Endothelial cell of umbilical vein (primary cell): ENCODE measurements around the gene PPP2R3B. TPM values are rescaled to one million over a fixed set of nuclear protein-coding genes. Genes with fewer than 3 reads are reported as not detected.

Experiments used
- BruUV-seq: library from RNA; stranded (reverse); fragments of 400-500 nt; replicated peaks from 2 replicates; lab custom pipeline; 2021; lab: Mats Ljungman, UMichigan
- CTCF ChIA-PET: fragments of 300-600, 350-600 bp; sonication (Branson Sonifier 250); formaldehyde crosslinking; loops from one replicate; lab custom pipeline; 2021; ENCODE audit warnings: antibody characterized with exemption, inconsistent platforms; lab: Charles Lee
- POLR2A ChIA-PET: fragments of 300-600, 350-600 bp; sonication (Branson Sonifier 250); formaldehyde crosslinking; loops from one replicate; lab custom pipeline; 2021; ENCODE audit warnings: antibody characterized with exemption, inconsistent platforms; lab: Charles Lee
- DNase-seq: peaks from one replicate; pipeline ENCODE4 v3.0.0-alpha.2; 2011; ENCODE audit warnings: low read depth, low spot score
- FAIRE-seq: peaks from 2 replicates; lab custom pipeline; 2011; peaks lifted over from hg19 to GRCh38; lab: Jason Lieb, UNC
- H2AFZ ChIP-seq: 2 replicates; pipeline ENCODE4 v1.6.0; 2012; ENCODE audit warnings: low read depth, low read length, control low read depth, inconsistent platforms
- H3K27ac ChIP-seq: 2 replicates; pipeline ENCODE4 v1.5.1; 2011; ENCODE audit warnings: low read depth, mild to moderate bottlenecking, control low read depth, low read length, moderate library complexity; ENCODE audit not compliant: insufficient read depth
- H3K27me3 ChIP-seq, 2 experiments: 2 replicates each; pipeline versions ENCODE4 v1.6.0 to v1.6.1; 2011; ENCODE audit warnings: low read length in 2 of 2, mixed read lengths in 1 of 2; ENCODE audit not compliant: control insufficient read depth in 2 of 2, insufficient read depth in 2 of 2
- H3K36me3 ChIP-seq, 2 experiments: 2 replicates in 1 of 2; 3 replicates in 1 of 2; pipeline ENCODE4 v1.5.1; 2011; ENCODE audit warnings: low read length in 2 of 2, mild to moderate bottlenecking in 1 of 2, moderate library complexity in 1 of 2; ENCODE audit not compliant: control insufficient read depth in 2 of 2, insufficient read depth in 2 of 2; ENCODE audit errors: extremely low read depth in 1 of 2
- H3K4me1 ChIP-seq: 3 replicates; pipeline ENCODE4 v1.5.1; 2011; ENCODE audit warnings: mild to moderate bottlenecking, low read length; ENCODE audit not compliant: control insufficient read depth, insufficient read depth; ENCODE audit errors: extremely low read depth
- H3K4me2 ChIP-seq: 2 replicates; pipeline ENCODE4 v1.6.1; 2011; ENCODE audit warnings: low read length, control low read depth, mixed read lengths; ENCODE audit not compliant: insufficient read depth
- H3K4me3 ChIP-seq, 3 experiments: fragments of 200-600 bp in 1 of 3; sonication (generic), shearing (Covaris generic) in 1 of 3; replicated peaks in 1 of 3; 2 replicates each; pipeline ENCODE4 v1.5.1; 2011 to 2016; ENCODE audit warnings: control low read depth in 3 of 3, low read length in 3 of 3, mild to moderate bottlenecking in 2 of 3, inconsistent platforms in 1 of 3, low read depth in 1 of 3, moderate library complexity in 1 of 3; ENCODE audit not compliant: insufficient read depth in 1 of 3
- H3K79me2 ChIP-seq: 2 replicates; pipeline ENCODE4 v1.6.0; 2012; ENCODE audit warnings: low read length, inconsistent platforms; ENCODE audit not compliant: control insufficient read depth, insufficient read depth
- H3K9ac ChIP-seq: replicated peaks from 2 replicates; pipeline ENCODE3; 2011; ENCODE audit warnings: low read length, control low read depth; ENCODE audit not compliant: insufficient read depth; ENCODE audit errors: extremely low read depth
- H3K9me1 ChIP-seq: replicated peaks from 3 replicates; pipeline ENCODE4 v1.6.0; 2011; ENCODE audit warnings: mild to moderate bottlenecking, low read length; ENCODE audit not compliant: control insufficient read depth, insufficient read depth; ENCODE audit errors: extremely low read depth
- H3K9me3 ChIP-seq: replicated peaks from 2 replicates; pipeline ENCODE4 v1.5.1; 2012; ENCODE audit warnings: low read length, inconsistent platforms; ENCODE audit not compliant: control insufficient read depth, insufficient read depth
- H4K20me1 ChIP-seq: replicated peaks from 2 replicates; pipeline ENCODE3; 2011; ENCODE audit warnings: mild to moderate bottlenecking, low read length; ENCODE audit not compliant: control insufficient read depth, insufficient read depth; ENCODE audit errors: extremely low read depth
- CTCF ChIP-seq, 2 donors: IDR thresholded peaks; 1 replicate in 1 of 2; 2 replicates in 1 of 2; pipeline ENCODE4 v1.5.1; 2011; ENCODE audit warnings: low read length in 2 of 2, mild to moderate bottlenecking in 2 of 2, moderate library complexity in 2 of 2, control low read depth in 1 of 2, inconsistent platforms in 1 of 2, low read depth in 1 of 2; ENCODE audit not compliant: insufficient read depth in 1 of 2; ENCODE audit errors: extremely low read depth in 1 of 2
- EZH2 ChIP-seq: IDR thresholded peaks from 2 replicates; pipeline ENCODE4 v1.6.1; 2012; ENCODE audit warnings: borderline replicate concordance, low read depth, mild to moderate bottlenecking, moderate library complexity, low read length, inconsistent platforms; ENCODE audit not compliant: severe bottlenecking
- MYC ChIP-seq: IDR thresholded peaks from one replicate; pipeline ENCODE4 v1.6.1; 2011; ENCODE audit warnings: mild to moderate bottlenecking, low read depth, low read length
- POLR2A ChIP-seq: IDR thresholded peaks from 2 replicates; pipeline ENCODE4 v1.6.1; 2012; ENCODE audit warnings: low read depth, mild to moderate bottlenecking, control low read depth, low read length
- POLR2AphosphoS5 ChIP-seq: IDR thresholded peaks from 2 replicates; pipeline ENCODE4 v1.6.1; 2012; ENCODE audit warnings: low read depth, mild to moderate bottlenecking, control low read depth, low read length, moderate library complexity; ENCODE audit not compliant: insufficient read depth
- dilution Hi-C: fragments of 300-500 bp; cut with MboI; formaldehyde crosslinking; loops from one replicate; pipeline ENCODE4 v1.15.0; 2019; ENCODE audit warnings: low sequenced_read_pairs; ENCODE audit not compliant: extremely low pct_ligation_motif_present
- intact Hi-C: fragments of 100-400 bp; cut with micrococcal nuclease; formaldehyde crosslinking; loops from one replicate; pipeline ENCODE4 v1.10.0; 2022
- polyA plus RNA-seq, 4 experiments: library from polyadenylated mRNA; depleted of rRNA in 3 of 4; stranded (reverse) in 3 of 4; unstranded in 1 of 4; fragments of >200 nt; gene quantifications; 2 replicates each; pipeline versions ENCODE4 v1.2.1 to v1.2.3, GENCODE V29; 2011 to 2012; ENCODE audit warnings: missing spikeins in 1 of 4
- total RNA-seq: library from RNA; stranded (reverse); gene quantifications from 2 replicates; pipeline ENCODE4 v1.2.3, GENCODE V29; 2021
- TF ChIP-seq, protein P1 (sequence below): IDR thresholded peaks from 2 replicates; pipeline ENCODE4 v1.6.1; 2011; ENCODE audit not compliant: insufficient read depth, insufficient read length

PPP2R3B gene
- total and polyA plus RNA-seq, 2 donors (not counting 3 experiments of a cell fraction or from before 2014, with no cell fraction given) = 19.1 to 33.6 TPM

GRCh38 chrX:355329-356050, 31.2 kb downstream of the PPP2R3B start:
- CTCF ChIA-PET = no interaction called here
- Histone ChIP-seq H3K36me3 (peaks cover 0 to 2% of the 10 kb centered on the region in 2 experiments), H4K20me1 (no peaks in the 10 kb centered on the region), H3K4me1 (peaks cover 11% of the 10 kb centered on the region), H3K9me1 (no peaks in the 10 kb centered on the region), H3K27ac (no peak overlapping the region), H3K4me2 (no peak overlapping the region), H3K9ac (no peak overlapping the region), H3K4me3 (no peak overlapping the region), H3K79me2 (no peaks in the 10 kb centered on the region), H3K9me3 (no peaks in the 10 kb centered on the region), H2AFZ (no peak overlapping the region), H3K27me3 (no peaks in the 10 kb centered on the region)
- no peak for TF ChIP-seq CTCF (IDR thresholded peaks at IDR 0.05; ENCODE audit: extremely low read depth in 1 of 2, insufficient read depth in 1 of 2, low read depth in 1 of 2, low read length in 2 of 2)
- no peak for TF ChIP-seq POLR2AphosphoS5
- no peak for TF ChIP-seq EZH2
- no peak for TF ChIP-seq POLR2A
- TF ChIP-seq, protein P1, sequence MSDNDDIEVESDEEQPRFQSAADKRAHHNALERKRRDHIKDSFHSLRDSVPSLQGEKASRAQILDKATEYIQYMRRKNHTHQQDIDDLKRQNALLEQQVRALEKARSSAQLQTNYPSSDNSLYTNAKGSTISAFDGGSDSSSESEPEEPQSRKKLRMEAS = no peak
- TF ChIP-seq MYC = no peak
- FAIRE-seq = no peak
- dilution Hi-C loops (no loop called here), intact Hi-C loops (loop anchor here (2.0 kb wide), 2 partner anchors 31 to 73 kb away; partner anchors contain the start of gene PPP2R3B)
- no TSS peak for BruUV-seq
- POLR2A ChIA-PET = no interaction called here
- no peak for DNase-seq
